ENCODE results near the gene CYB5R4.

DNA sequence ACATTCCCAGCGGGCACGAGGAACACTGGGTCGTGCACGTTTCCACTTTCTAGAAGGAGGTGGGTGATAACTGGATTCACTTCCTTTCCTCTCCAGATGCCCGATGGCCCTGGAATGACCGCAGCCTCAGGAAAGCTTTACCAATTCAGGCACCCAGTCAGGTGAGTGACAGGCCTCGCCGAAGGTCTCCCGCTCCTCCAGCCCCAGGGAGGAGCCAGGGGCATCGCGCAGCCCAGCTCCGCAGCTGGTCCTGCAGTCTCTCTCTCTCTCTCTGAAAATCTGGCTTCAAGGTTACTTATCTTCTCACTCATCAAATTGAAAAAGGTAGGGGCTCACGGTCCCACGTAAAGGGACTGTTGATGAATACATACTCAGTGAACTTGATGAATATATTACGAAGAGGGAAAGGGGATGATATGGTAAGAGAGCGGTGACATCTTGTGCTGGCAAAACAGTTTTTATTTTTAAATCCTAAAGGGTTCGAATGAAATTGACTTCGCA is 5.4 kb upstream of the CYB5R4 start:
- TF ChIP-seq, protein P1, sequence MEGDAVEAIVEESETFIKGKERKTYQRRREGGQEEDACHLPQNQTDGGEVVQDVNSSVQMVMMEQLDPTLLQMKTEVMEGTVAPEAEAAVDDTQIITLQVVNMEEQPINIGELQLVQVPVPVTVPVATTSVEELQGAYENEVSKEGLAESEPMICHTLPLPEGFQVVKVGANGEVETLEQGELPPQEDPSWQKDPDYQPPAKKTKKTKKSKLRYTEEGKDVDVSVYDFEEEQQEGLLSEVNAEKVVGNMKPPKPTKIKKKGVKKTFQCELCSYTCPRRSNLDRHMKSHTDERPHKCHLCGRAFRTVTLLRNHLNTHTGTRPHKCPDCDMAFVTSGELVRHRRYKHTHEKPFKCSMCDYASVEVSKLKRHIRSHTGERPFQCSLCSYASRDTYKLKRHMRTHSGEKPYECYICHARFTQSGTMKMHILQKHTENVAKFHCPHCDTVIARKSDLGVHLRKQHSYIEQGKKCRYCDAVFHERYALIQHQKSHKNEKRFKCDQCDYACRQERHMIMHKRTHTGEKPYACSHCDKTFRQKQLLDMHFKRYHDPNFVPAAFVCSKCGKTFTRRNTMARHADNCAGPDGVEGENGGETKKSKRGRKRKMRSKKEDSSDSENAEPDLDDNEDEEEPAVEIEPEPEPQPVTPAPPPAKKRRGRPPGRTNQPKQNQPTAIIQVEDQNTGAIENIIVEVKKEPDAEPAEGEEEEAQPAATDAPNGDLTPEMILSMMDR (IDR thresholded peaks at IDR 0.05), result no peak
- TF ChIP-seq, protein P2, sequence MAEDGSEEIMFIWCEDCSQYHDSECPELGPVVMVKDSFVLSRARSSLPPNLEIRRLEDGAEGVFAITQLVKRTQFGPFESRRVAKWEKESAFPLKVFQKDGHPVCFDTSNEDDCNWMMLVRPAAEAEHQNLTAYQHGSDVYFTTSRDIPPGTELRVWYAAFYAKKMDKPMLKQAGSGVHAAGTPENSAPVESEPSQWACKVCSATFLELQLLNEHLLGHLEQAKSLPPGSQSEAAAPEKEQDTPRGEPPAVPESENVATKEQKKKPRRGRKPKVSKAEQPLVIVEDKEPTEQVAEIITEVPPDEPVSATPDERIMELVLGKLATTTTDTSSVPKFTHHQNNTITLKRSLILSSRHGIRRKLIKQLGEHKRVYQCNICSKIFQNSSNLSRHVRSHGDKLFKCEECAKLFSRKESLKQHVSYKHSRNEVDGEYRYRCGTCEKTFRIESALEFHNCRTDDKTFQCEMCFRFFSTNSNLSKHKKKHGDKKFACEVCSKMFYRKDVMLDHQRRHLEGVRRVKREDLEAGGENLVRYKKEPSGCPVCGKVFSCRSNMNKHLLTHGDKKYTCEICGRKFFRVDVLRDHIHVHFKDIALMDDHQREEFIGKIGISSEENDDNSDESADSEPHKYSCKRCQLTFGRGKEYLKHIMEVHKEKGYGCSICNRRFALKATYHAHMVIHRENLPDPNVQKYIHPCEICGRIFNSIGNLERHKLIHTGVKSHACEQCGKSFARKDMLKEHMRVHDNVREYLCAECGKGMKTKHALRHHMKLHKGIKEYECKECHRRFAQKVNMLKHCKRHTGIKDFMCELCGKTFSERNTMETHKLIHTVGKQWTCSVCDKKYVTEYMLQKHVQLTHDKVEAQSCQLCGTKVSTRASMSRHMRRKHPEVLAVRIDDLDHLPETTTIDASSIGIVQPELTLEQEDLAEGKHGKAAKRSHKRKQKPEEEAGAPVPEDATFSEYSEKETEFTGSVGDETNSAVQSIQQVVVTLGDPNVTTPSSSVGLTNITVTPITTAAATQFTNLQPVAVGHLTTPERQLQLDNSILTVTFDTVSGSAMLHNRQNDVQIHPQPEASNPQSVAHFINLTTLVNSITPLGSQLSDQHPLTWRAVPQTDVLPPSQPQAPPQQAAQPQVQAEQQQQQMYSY (CRISPR knock-in tag; IDR thresholded peaks at IDR 0.05), result no peak
- TF ChIP-seq NFYB (CRISPR knock-in tag; conservative IDR thresholded peaks at IDR 0.05; ENCODE audit: low read depth) (no peak), SOX15 (CRISPR knock-in tag; IDR thresholded peaks at IDR 0.05) (no peak), ESRRA (CRISPR knock-in tag; IDR thresholded peaks at IDR 0.05; ENCODE audit: borderline replicate concordance) (no peak), CBFB (CRISPR knock-in tag; IDR thresholded peaks at IDR 0.05; ENCODE audit: low read depth) (no peak), FOXJ3 (CRISPR knock-in tag; IDR thresholded peaks at IDR 0.05; ENCODE audit: borderline replicate concordance) (no peak)
- TF ChIP-seq, protein P3, sequence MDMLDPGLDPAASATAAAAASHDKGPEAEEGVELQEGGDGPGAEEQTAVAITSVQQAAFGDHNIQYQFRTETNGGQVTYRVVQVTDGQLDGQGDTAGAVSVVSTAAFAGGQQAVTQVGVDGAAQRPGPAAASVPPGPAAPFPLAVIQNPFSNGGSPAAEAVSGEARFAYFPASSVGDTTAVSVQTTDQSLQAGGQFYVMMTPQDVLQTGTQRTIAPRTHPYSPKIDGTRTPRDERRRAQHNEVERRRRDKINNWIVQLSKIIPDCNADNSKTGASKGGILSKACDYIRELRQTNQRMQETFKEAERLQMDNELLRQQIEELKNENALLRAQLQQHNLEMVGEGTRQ (CRISPR knock-in tag; IDR thresholded peaks at IDR 0.05), result no peak
- TF ChIP-seq, protein P4, sequence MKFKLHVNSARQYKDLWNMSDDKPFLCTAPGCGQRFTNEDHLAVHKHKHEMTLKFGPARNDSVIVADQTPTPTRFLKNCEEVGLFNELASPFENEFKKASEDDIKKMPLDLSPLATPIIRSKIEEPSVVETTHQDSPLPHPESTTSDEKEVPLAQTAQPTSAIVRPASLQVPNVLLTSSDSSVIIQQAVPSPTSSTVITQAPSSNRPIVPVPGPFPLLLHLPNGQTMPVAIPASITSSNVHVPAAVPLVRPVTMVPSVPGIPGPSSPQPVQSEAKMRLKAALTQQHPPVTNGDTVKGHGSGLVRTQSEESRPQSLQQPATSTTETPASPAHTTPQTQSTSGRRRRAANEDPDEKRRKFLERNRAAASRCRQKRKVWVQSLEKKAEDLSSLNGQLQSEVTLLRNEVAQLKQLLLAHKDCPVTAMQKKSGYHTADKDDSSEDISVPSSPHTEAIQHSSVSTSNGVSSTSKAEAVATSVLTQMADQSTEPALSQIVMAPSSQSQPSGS (CRISPR knock-in tag; IDR thresholded peaks at IDR 0.05; ENCODE audit: borderline replicate concordance, low read depth), result no peak
- TF ChIP-seq, protein P5, sequence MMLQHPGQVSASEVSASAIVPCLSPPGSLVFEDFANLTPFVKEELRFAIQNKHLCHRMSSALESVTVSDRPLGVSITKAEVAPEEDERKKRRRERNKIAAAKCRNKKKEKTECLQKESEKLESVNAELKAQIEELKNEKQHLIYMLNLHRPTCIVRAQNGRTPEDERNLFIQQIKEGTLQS (CRISPR knock-in tag; conservative IDR thresholded peaks at IDR 0.05), result no peak
- TF ChIP-seq, protein P6, sequence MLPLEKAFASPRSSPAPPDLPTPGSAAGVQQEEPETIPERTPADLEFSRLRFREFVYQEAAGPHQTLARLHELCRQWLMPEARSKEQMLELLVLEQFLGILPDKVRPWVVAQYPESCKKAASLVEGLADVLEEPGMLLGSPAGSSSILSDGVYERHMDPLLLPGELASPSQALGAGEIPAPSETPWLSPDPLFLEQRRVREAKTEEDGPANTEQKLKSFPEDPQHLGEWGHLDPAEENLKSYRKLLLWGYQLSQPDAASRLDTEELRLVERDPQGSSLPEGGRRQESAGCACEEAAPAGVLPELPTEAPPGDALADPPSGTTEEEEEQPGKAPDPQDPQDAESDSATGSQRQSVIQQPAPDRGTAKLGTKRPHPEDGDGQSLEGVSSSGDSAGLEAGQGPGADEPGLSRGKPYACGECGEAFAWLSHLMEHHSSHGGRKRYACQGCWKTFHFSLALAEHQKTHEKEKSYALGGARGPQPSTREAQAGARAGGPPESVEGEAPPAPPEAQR (CRISPR knock-in tag; IDR thresholded peaks at IDR 0.05), result no peak
